GM23248 (cell line): ENCODE results near the gene BTG3. TPM values are rescaled to one million over a fixed set of nuclear protein-coding genes. Genes with fewer than 3 reads are reported as not detected.

Experiments used
- DNase-seq: peaks from one replicate; pipeline ENCODE4 v3.0.0-alpha.2; 2015
- H2AFZ ChIP-seq: fragments of 200-600 bp; sonication (generic); 2 replicates; pipeline ENCODE4 v1.6.1; 2016; ENCODE audit warnings: antibody characterized with exemption
- H3F3A ChIP-seq: fragments of 200-600 bp; sonication (generic); 2 replicates; pipeline ENCODE4 v1.6.1; 2016; ENCODE audit warnings: mild to moderate bottlenecking, antibody characterized with exemption, mixed run types; ENCODE audit not compliant: insufficient read depth
- H3K27ac ChIP-seq: fragments of 200-600 bp; sonication (generic); 2 replicates; pipeline ENCODE4 v1.5.1; 2016; ENCODE audit warnings: mild to moderate bottlenecking
- H3K27me3 ChIP-seq: fragments of 200-600 bp; sonication (generic); replicated peaks from 2 replicates; pipeline ENCODE4 v1.6.1; 2016; ENCODE audit warnings: mild to moderate bottlenecking; ENCODE audit not compliant: insufficient read depth
- H3K36me3 ChIP-seq: fragments of 200-600 bp; sonication (generic); 2 replicates; pipeline ENCODE4 v1.6.1; 2016; ENCODE audit warnings: low read depth, mild to moderate bottlenecking
- H3K4me1 ChIP-seq: fragments of 200-600 bp; sonication (generic); 2 replicates; pipeline ENCODE4 v1.6.1; 2016; ENCODE audit warnings: mild to moderate bottlenecking; ENCODE audit not compliant: insufficient read depth
- H3K4me2 ChIP-seq: fragments of 200-600 bp; sonication (generic); one replicate; pipeline ENCODE4 v1.6.1; 2016; ENCODE audit warnings: mild to moderate bottlenecking; ENCODE audit not compliant: unreplicated experiment
- H3K4me3 ChIP-seq: fragments of 200-600 bp; sonication (generic); 2 replicates; pipeline ENCODE4 v1.5.1; 2016; ENCODE audit warnings: mild to moderate bottlenecking
- H3K79me2 ChIP-seq: fragments of 200-600 bp; sonication (generic); 2 replicates; pipeline ENCODE4 v1.6.1; 2016; ENCODE audit warnings: mild to moderate bottlenecking; ENCODE audit not compliant: insufficient read depth
- H3K9ac ChIP-seq: fragments of 200-600 bp; sonication (generic); 2 replicates; pipeline ENCODE4 v1.6.1; 2016; ENCODE audit warnings: mild to moderate bottlenecking
- H3K9me2 ChIP-seq: fragments of 200-600 bp; sonication (generic); 2 replicates; pipeline ENCODE4 v1.6.1; 2016; ENCODE audit warnings: mixed run types, mild to moderate bottlenecking, moderate library complexity; ENCODE audit not compliant: insufficient read depth
- H3K9me3 ChIP-seq: fragments of 200-600 bp; sonication (generic); one replicate; pipeline ENCODE4 v1.6.1; 2017; ENCODE audit warnings: low read depth
- H4K20me1 ChIP-seq: fragments of 200-600 bp; sonication (generic); 2 replicates; pipeline ENCODE4 v1.6.0; 2016; ENCODE audit not compliant: insufficient read depth
- EZH2 ChIP-seq: fragments of 200-600 bp; sonication (generic); IDR thresholded peaks from 2 replicates; pipeline ENCODE4 v1.6.1; 2018; ENCODE audit warnings: antibody characterized with exemption, mild to moderate bottlenecking; ENCODE audit not compliant: insufficient read depth, poor library complexity, severe bottlenecking
- EZH2phosphoT487 ChIP-seq: fragments of 200-600 bp; sonication (generic); IDR thresholded peaks from 2 replicates; pipeline ENCODE4 v1.6.1; 2018; ENCODE audit warnings: antibody characterized with exemption, moderate library complexity, mild to moderate bottlenecking, low read depth; ENCODE audit not compliant: insufficient read depth
- WGBS, 2 experiments: methylation state at CpG; one replicate each; pipeline ENCODE4 v1.1.6; 2015 to 2017; ENCODE audit warnings: low lambda C conversion rate in 2 of 2, low coverage in 1 of 2; ENCODE audit errors: missing lambda C conversion rate in 2 of 2; 5-methylcytosine and 5-hydroxymethylcytosine counted together
- in situ Hi-C: fragments of 300-500 bp; cut with MboI; formaldehyde crosslinking; loops from 2 replicates; pipeline ENCODE4 v1.15.0; 2020
- polyA plus RNA-seq: library from polyadenylated mRNA; unstranded; fragments of >200 nt; fragmentation: Nextera tagmentation; extraction: Ambion mirVana; gene quantifications from 2 replicates; pipeline ENCODE4 v1.2.1, GENCODE V29; 2016
- total RNA-seq: library from RNA; depleted of rRNA; stranded (reverse); fragments of >200 nt; shearing (Covaris generic); gene quantifications from 2 replicates; pipeline ENCODE4 v1.2.3, GENCODE V29; 2014

Gene BTG3
- total and polyA plus RNA-seq, 2 experiments from 2014 or later = 22.8 to 43.7 TPM

DNA sequence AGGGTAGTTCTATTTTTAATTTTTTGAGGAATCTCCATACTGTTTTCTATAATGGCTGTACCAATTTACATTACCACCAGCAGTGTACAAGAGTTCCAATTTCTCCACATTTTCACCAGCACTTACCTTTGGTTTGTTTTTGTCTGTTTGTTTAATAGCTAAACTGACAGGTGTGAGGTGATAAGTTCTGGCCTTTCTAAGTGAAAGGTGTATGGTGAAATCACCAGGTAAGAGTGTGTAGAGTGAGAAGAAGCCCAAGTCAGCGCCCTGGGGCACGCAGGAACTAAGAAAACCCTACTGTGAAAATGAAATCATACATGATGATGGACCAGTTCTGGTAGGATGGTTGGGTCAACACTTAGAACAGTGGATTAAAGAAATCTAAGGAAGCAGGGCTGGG, 34.5 kb downstream of the BTG3 start:
- Histone ChIP-seq H3K4me1 (no peaks in the 10 kb centered on the region), H3K9ac (no peak overlapping the region), H3K79me2 (no peaks in the 10 kb centered on the region), H3F3A (no peaks in the 10 kb centered on the region), H3K27ac (no peak overlapping the region), H3K27me3 (peaks cover 11% of the 10 kb centered on the region), H3K4me3 (no peak overlapping the region), H3K9me2 (no peaks in the 10 kb centered on the region), H2AFZ (no peak overlapping the region), H3K9me3 (no peaks in the 10 kb centered on the region), H4K20me1 (no peaks in the 10 kb centered on the region), H3K36me3 (no peaks in the 10 kb centered on the region), H3K4me2 (no peak overlapping the region)
- in situ Hi-C loops = no loop called here
- no peak for DNase-seq
- TF ChIP-seq EZH2 = no peak
- WGBS, 2 experiments = 60 to 72% methylated on average over 2 of the region's 2 CpGs

DNA sequence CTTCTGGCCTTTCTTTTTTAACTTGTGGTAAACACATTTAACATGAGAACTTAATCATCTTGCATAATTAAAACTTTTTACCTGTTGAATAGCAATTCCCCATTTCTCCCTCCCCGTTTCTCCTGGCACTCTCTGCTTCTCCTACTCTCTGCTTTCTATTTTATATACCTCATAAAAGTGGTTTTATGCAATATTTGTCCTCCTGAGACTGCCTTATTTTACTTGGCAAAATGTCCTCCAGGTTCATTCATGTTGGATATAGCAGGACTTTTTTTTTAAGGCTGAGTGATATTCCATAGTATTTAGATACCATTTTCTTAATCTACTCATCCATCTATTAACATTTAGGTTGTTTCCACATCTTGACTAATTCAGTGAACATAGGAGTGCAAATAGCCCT, 35.0 kb downstream of the BTG3 start:
- Histone ChIP-seq H3K4me2 (no peak overlapping the region), H2AFZ (no peak overlapping the region), H3K9me3 (no peaks in the 10 kb centered on the region), H3K9me2 (no peaks in the 10 kb centered on the region), H3K9ac (no peak overlapping the region), H3K4me1 (no peaks in the 10 kb centered on the region), H3K27me3 (peaks cover 11% of the 10 kb centered on the region), H3K4me3 (no peak overlapping the region), H4K20me1 (no peaks in the 10 kb centered on the region), H3K27ac (no peak overlapping the region), H3K79me2 (no peaks in the 10 kb centered on the region), H3K36me3 (no peaks in the 10 kb centered on the region), H3F3A (no peaks in the 10 kb centered on the region)
- 15 to 30% methylated on average over 1 of the region's 1 CpG for WGBS, 2 experiments
- DNase-seq = no peak
- in situ Hi-C loops = no loop called here
- TF ChIP-seq EZH2phosphoT487 (no peak), EZH2 (no peak)

DNA sequence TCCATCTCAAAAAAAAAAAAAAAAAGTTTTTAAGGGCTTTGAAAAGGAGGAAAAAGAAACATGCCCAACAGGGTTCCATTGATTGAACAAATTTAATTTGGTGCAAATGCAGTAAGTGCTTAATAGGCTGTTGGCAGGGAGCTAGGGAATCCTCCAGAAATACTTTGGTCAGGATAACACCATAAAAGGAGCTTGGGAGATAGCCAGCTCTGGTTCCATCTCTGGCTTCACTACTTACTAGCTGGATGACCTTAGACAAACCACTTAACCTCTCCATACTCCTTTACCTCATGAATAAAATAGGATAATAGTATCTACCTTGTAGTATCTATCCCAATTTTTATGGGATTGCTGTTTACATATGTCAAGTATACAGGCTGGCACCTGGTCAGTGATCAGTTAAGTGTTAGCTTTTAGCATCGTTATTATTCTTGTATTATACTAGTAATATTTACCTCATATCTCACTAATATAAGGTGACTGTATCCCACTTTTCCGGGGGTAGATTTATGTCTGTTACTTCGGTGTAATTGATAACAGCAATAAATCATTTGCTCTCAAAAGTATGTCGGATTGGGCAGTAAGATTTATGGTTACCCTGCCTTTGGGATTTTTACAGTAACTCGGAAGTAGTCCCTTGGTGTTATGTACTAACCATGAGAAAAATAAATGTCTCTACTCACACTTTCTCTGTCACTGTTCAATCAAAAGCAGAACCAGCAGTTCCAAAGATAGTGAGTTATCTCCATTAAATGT, 36.4 kb downstream of the BTG3 start:
- Histone ChIP-seq H3K4me2 (no peak overlapping the region), H3K9me3 (no peaks in the 10 kb centered on the region), H4K20me1 (no peaks in the 10 kb centered on the region), H3K27me3 (peaks cover 11% of the 10 kb centered on the region), H2AFZ (no peak overlapping the region), H3K4me1 (no peaks in the 10 kb centered on the region), H3K36me3 (no peaks in the 10 kb centered on the region), H3K4me3 (no peak overlapping the region), H3K9ac (no peak overlapping the region), H3K9me2 (no peaks in the 10 kb centered on the region), H3K27ac (no peak overlapping the region), H3K79me2 (no peaks in the 10 kb centered on the region), H3F3A (no peaks in the 10 kb centered on the region)
- in situ Hi-C loops = no loop called here
- TF ChIP-seq EZH2phosphoT487 (no peak), EZH2 (no peak)
- DNase-seq = no peak
- 33 to 39% methylated on average over 5 of the region's 5 CpGs for WGBS, 2 experiments

DNA sequence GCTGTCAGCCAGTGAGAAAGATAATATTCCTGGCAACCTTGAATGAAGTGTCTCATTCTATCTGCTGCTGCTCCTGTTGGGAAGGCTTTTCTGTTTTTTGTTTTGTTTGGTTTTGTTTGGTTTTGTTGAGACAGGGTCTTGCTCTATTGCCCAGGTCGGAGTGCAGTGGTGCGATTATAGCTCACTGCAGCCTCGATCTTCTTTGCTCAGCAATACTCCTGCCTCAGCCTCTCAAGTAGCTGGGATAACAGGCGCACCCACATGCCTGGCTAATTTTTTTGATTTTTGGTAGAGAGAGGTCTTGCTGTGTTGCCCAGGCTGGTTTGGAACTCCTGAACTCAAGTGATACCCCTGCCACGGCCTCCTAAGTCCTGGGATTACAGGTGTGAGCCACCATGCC, 37.6 kb downstream of the BTG3 start:
- Histone ChIP-seq H3K4me1 (no peaks in the 10 kb centered on the region), H3F3A (no peaks in the 10 kb centered on the region), H3K79me2 (no peaks in the 10 kb centered on the region), H3K9me3 (no peaks in the 10 kb centered on the region), H3K4me2 (no peak overlapping the region), H3K27ac (no peak overlapping the region), H3K27me3 (peaks cover 11% of the 10 kb centered on the region), H2AFZ (no peak overlapping the region), H3K9me2 (no peaks in the 10 kb centered on the region), H3K36me3 (no peaks in the 10 kb centered on the region), H3K9ac (no peak overlapping the region), H4K20me1 (no peaks in the 10 kb centered on the region), H3K4me3 (no peak overlapping the region)
- TF ChIP-seq EZH2 = no peak
- TF ChIP-seq EZH2phosphoT487 = no peak
- in situ Hi-C loops = no loop called here
- DNase-seq = no peak
- 54 to 59% methylated on average over 5 of the region's 5 CpGs for WGBS, 2 experiments

DNA sequence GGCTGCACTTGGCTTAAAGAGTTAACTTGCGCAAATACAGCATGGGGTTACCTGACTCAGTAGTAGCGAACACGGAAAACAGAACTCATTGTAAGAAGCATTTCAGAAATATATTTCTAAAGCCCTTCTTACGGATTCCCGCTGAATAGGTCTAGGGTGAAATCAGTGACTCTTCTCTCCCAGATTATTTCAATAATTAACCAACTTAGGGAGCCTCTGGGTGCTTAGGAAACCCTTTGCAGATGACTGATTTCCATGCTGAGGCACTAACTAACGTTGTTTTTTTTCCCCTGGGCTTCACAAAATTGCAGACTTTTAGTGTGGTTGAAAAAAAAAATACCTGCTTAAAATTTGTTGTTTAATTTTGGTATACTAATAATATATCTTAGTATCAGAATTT, 40.3 kb downstream of the BTG3 start:
- 64 to 71% methylated on average over 6 of the region's 6 CpGs for WGBS, 2 experiments
- H3K27ac ChIP-seq = no peak overlapping the region
- no peaks in the 10 kb centered on the region for H3K9me2 ChIP-seq
- no peaks in the 10 kb centered on the region for H3K9me3 ChIP-seq
- H3K36me3 ChIP-seq = no peaks in the 10 kb centered on the region
- DNase-seq = no peak
- peaks cover 11% of the 10 kb centered on the region for H3K27me3 ChIP-seq
- H3K4me1 ChIP-seq = no peaks in the 10 kb centered on the region
- in situ Hi-C loops = no loop called here
- no peaks in the 10 kb centered on the region for H3F3A ChIP-seq
- TF ChIP-seq EZH2phosphoT487 = no peak
- TF ChIP-seq EZH2 = no peak
- no peaks in the 10 kb centered on the region for H4K20me1 ChIP-seq
- H3K4me2 ChIP-seq = no peak overlapping the region
- no peak overlapping the region for H3K4me3 ChIP-seq
- H2AFZ ChIP-seq = no peak overlapping the region
- no peak overlapping the region for H3K9ac ChIP-seq
- no peaks in the 10 kb centered on the region for H3K79me2 ChIP-seq
